ENCODE data around the gene FAM161A.

GRCh38 chr2:61877571-61878245 is 23.8 kb upstream of the FAM161A start:
- TF ChIP-seq CEBPB (IDR thresholded peaks at IDR 0.05; ENCODE audit: low read depth) (no peak), POLR2AphosphoS5 (IDR thresholded peaks at IDR 0.05; ENCODE audit: low read depth, low read length) (no peak), ZNF274 (IDR thresholded peaks at IDR 0.05; ENCODE audit: low read depth, low read length) (no peak), YY1 (IDR thresholded peaks at IDR 0.05; ENCODE audit: extremely low read depth, insufficient replicate concordance, low read depth, low read length) (no peak), CTCF (IDR thresholded peaks at IDR 0.05 in 2 of 3, conservative IDR thresholded peaks at IDR 0.05 in 1 of 3; ENCODE audit: borderline replicate concordance in 1 of 3, insufficient read depth in 1 of 3, low read depth in 2 of 3, low read length in 2 of 3) (no peak), SIN3A (IDR thresholded peaks at IDR 0.05; ENCODE audit: low read depth) (no peak)
